Pons (tissue), 1 donor: ENCODE data around the gene SERPINB6.
"Not testable (repeated sequence)": the region's sequence is repeated elsewhere in the genome, so short reads cannot be mapped to it uniquely, and the experiment has no call there.

ENCODE experiments used
- DNase-seq: peaks from one replicate; pipeline ENCODE4 v3.0.0-alpha.2; 2016; ENCODE audit warnings: low spot score

The SERPINB6 gene

GRCh38 chr6:2958776-2959175 is 12.6 kb downstream of the SERPINB6 start:
- no peak for DNase-seq

- no peak for DNase-seq
Observed at GRCh38 chr6:2958331-2958711, 13.0 kb downstream of the SERPINB6 start.

- no peak for DNase-seq
Observed at GRCh38 chr6:2957696-2958330, 13.6 kb downstream of the SERPINB6 start.

- DNase-seq, result no peak
Observed at GRCh38 chr6:2956930-2957685, 14.3 kb downstream of the SERPINB6 start.

- DNase-seq, result no peak
Observed at GRCh38 chr6:2953098-2953497, 18.3 kb downstream of the SERPINB6 start.

GRCh38 chr6:2952557-2953095 is 18.7 kb downstream of the SERPINB6 start:
- peak; percentile 72 for DNase-seq

GRCh38 chr6:2951728-2952127 is 19.6 kb downstream of the SERPINB6 start:
- DNase-seq, result peak; percentile 62

- no peak for DNase-seq
Observed at GRCh38 chr6:2950713-2951112, 20.7 kb downstream of the SERPINB6 start.

GRCh38 chr6:2949536-2950083 is 21.8 kb downstream of the SERPINB6 start:
- DNase-seq, result no peak

- DNase-seq, result no peak
Observed at GRCh38 chr6:2949121-2949520, 22.2 kb downstream of the SERPINB6 start.

GRCh38 chr6:2948228-2949025 is 22.9 kb downstream of the SERPINB6 start:
- DNase-seq, result no peak

GRCh38 chr6:2947445-2947844 is 23.9 kb downstream of the SERPINB6 start:
- DNase-seq, result no peak

GRCh38 chr6:2945153-2945452 is 26.3 kb downstream of the SERPINB6 start:
- no peak for DNase-seq

- DNase-seq, result no peak
Observed at GRCh38 chr6:2944405-2945152, 26.8 kb downstream of the SERPINB6 start.

- DNase-seq, result no peak
Observed at GRCh38 chr6:2943564-2943955, 27.8 kb downstream of the SERPINB6 start.

- no peak for DNase-seq
Observed at GRCh38 chr6:2942914-2943563, 28.3 kb downstream of the SERPINB6 start.

- not testable (repeated sequence) for DNase-seq
Observed at GRCh38 chr6:2942116-2942515, 29.3 kb downstream of the SERPINB6 start.

- DNase-seq, result no peak
Observed at GRCh38 chr6:2940851-2941250, 30.5 kb downstream of the SERPINB6 start.

- DNase-seq, result no peak
Observed at GRCh38 chr6:2940010-2940850, 31.1 kb downstream of the SERPINB6 start.

- DNase-seq, result no peak
Observed at GRCh38 chr6:2939315-2940009, 31.9 kb downstream of the SERPINB6 start.
